ENCODE measurements around the gene KLHL12. TPM values are rescaled to one million over a fixed set of nuclear protein-coding genes. Genes with fewer than 3 reads are reported as not detected.

Gene KLHL12
- total and polyA plus RNA-seq, 2 donors from 2014 or later = 27.5 to 28.2 TPM

DNA sequence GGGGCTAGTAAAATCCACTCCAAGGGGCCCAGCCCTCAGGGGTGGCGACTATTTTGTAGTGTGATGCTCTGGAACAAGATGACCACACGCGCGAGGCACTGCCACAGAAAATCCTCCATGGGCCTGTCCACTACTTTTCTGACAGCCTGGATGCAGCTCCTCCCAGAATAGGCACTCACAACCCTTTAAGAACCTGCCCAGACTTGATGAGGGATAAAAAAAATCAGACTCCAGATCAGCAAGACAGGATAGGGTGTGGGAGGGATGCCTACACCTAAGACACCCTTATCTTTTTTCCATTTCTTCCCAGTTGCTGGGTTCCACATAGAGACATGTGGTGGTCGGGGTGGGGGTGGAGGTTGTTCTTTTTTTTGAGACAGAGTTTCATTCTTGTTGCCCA is 82.8 kb downstream of the KLHL12 start:
- FAIRE-seq = no peak
- TF ChIP-seq, protein P1, sequence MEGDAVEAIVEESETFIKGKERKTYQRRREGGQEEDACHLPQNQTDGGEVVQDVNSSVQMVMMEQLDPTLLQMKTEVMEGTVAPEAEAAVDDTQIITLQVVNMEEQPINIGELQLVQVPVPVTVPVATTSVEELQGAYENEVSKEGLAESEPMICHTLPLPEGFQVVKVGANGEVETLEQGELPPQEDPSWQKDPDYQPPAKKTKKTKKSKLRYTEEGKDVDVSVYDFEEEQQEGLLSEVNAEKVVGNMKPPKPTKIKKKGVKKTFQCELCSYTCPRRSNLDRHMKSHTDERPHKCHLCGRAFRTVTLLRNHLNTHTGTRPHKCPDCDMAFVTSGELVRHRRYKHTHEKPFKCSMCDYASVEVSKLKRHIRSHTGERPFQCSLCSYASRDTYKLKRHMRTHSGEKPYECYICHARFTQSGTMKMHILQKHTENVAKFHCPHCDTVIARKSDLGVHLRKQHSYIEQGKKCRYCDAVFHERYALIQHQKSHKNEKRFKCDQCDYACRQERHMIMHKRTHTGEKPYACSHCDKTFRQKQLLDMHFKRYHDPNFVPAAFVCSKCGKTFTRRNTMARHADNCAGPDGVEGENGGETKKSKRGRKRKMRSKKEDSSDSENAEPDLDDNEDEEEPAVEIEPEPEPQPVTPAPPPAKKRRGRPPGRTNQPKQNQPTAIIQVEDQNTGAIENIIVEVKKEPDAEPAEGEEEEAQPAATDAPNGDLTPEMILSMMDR (IDR thresholded peaks at IDR 0.05; ENCODE audit: borderline replicate concordance, extremely low read depth, insufficient read depth) = no peak
- H3K4me1 ChIP-seq (ENCODE audit: control insufficient read depth in 2 of 3, insufficient read depth in 2 of 3, low read depth in 1 of 3, low read length in 3 of 3) = no peaks in the 10 kb centered on the region
- no peak overlapping the region for H3K27ac ChIP-seq (ENCODE audit: low read depth in 2 of 2, low read length in 2 of 2)
- no peak for DNase-seq
- no peaks in the 10 kb centered on the region for H3K9me3 ChIP-seq (ENCODE audit: control insufficient read depth in 2 of 3, insufficient read depth in 1 of 3, low read length in 3 of 3)
- H3K27me3 ChIP-seq (ENCODE audit: control insufficient read depth, insufficient read depth, low read length) = no peaks in the 10 kb centered on the region
- no peak overlapping the region for H3K4me3 ChIP-seq (ENCODE audit: low read length in 3 of 3)
- no peaks in the 10 kb centered on the region for H3K36me3 ChIP-seq (ENCODE audit: control insufficient read depth in 2 of 3, insufficient read depth in 3 of 3, low read length in 3 of 3)
- intact Hi-C loops (cut with DNase I) = no loop called here
- no peak overlapping the region for H3K9ac ChIP-seq (ENCODE audit: low read length in 3 of 3)

DNA sequence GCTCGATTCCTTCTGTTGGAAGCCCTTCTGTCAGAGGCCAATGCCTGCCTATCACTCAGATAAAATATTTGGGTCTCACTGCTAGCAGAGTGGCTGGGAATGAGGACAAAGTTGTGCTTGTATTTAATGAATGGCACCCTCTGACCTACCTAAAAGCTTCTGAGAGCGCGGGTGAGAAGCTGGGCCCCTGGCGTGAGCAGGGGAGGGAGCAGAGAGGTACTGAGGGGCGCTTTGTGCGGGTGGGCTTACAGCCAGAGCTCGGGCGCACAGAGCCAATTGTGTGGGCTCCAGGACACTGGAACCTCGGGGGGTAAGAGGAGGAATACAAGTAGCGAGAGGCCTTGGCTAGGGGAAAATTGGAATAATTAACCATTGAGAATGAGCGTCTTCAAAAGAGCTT is 84.0 kb downstream of the KLHL12 start:
- intact Hi-C loops (cut with DNase I) = no loop called here
- DNase-seq (no peak), FAIRE-seq (no peak)
- Histone ChIP-seq H3K9me3 (ENCODE audit: control insufficient read depth in 2 of 3, insufficient read depth in 1 of 3, low read length in 3 of 3) (no peaks in the 10 kb centered on the region), H3K4me1 (ENCODE audit: control insufficient read depth in 2 of 3, insufficient read depth in 2 of 3, low read depth in 1 of 3, low read length in 3 of 3) (no peaks in the 10 kb centered on the region), H3K27me3 (ENCODE audit: control insufficient read depth, insufficient read depth, low read length) (no peaks in the 10 kb centered on the region), H3K36me3 (ENCODE audit: control insufficient read depth in 2 of 3, insufficient read depth in 3 of 3, low read length in 3 of 3) (no peaks in the 10 kb centered on the region), H3K9ac (ENCODE audit: low read length in 3 of 3) (no peak overlapping the region), H3K27ac (ENCODE audit: low read depth in 2 of 2, low read length in 2 of 2) (no peak overlapping the region), H3K4me3 (ENCODE audit: low read length in 3 of 3) (no peak overlapping the region)
- TF ChIP-seq, protein P1 (IDR thresholded peaks at IDR 0.05; ENCODE audit: borderline replicate concordance, extremely low read depth, insufficient read depth) = no peak

Other genes with a start within 250 kb of the KLHL12 start
- 0.19 TPM for gene SYT2, start 216.8 kb downstream of the KLHL12 start, total RNA-seq
- 0.15 TPM for gene SYT2, start 216.8 kb downstream of the KLHL12 start, polyA plus RNA-seq (ENCODE audit: insufficient read depth, low read depth, low replicate concordance)
- gene KDM5B, start 118.8 kb downstream of the KLHL12 start, total RNA-seq = 55.5 TPM
- gene KDM5B, start 118.8 kb downstream of the KLHL12 start, polyA plus RNA-seq (ENCODE audit: insufficient read depth, low read depth, low replicate concordance) = 10.7 TPM
- gene PCAT6, start 116.3 kb downstream of the KLHL12 start, total RNA-seq = 2.0 TPM
- 5.8 TPM for gene PCAT6, start 116.3 kb downstream of the KLHL12 start, polyA plus RNA-seq (ENCODE audit: insufficient read depth, low read depth, low replicate concordance)
- gene RABIF, start 38.1 kb downstream of the KLHL12 start, total RNA-seq = 8.7 TPM
- gene RABIF, start 38.1 kb downstream of the KLHL12 start, polyA plus RNA-seq (ENCODE audit: insufficient read depth, low read depth, low replicate concordance) = 9.4 TPM
- gene ADIPOR1, start 31.1 kb upstream of the KLHL12 start, total RNA-seq = 66.8 TPM
- 70.0 TPM for gene ADIPOR1, start 31.1 kb upstream of the KLHL12 start, polyA plus RNA-seq (ENCODE audit: insufficient read depth, low read depth, low replicate concordance)
- 52.7 TPM for gene CYB5R1, start 40.0 kb upstream of the KLHL12 start, total RNA-seq
- 94.8 TPM for gene CYB5R1, start 40.0 kb upstream of the KLHL12 start, polyA plus RNA-seq (ENCODE audit: insufficient read depth, low read depth, low replicate concordance)
- gene TMEM183A, start 80.1 kb upstream of the KLHL12 start, total RNA-seq = 47.9 TPM
- gene TMEM183A, start 80.1 kb upstream of the KLHL12 start, polyA plus RNA-seq (ENCODE audit: insufficient read depth, low read depth, low replicate concordance) = 47.5 TPM
- gene PPFIA4, start 99.3 kb upstream of the KLHL12 start, total RNA-seq = 1.7 TPM
- 5.2 TPM for gene PPFIA4, start 99.3 kb upstream of the KLHL12 start, polyA plus RNA-seq (ENCODE audit: insufficient read depth, low read depth, low replicate concordance)
- not detected for gene MYOG, start 158.8 kb upstream of the KLHL12 start, total RNA-seq
- gene MYOG, start 158.8 kb upstream of the KLHL12 start, polyA plus RNA-seq (ENCODE audit: insufficient read depth, low read depth, low replicate concordance) = not detected
- 4.9 TPM for gene ADORA1, start 200.5 kb upstream of the KLHL12 start, total RNA-seq
- 21.2 TPM for gene ADORA1, start 200.5 kb upstream of the KLHL12 start, polyA plus RNA-seq (ENCODE audit: insufficient read depth, low read depth, low replicate concordance)
- gene MYBPH, start 248.6 kb upstream of the KLHL12 start, total RNA-seq = not detected
- gene MYBPH, start 248.6 kb upstream of the KLHL12 start, polyA plus RNA-seq (ENCODE audit: insufficient read depth, low read depth, low replicate concordance) = 2.3 TPM